ENCODE data around the gene SLC25A22.

GRCh38 chr11:748007-748359, 50.1 kb downstream of the SLC25A22 start:
- no peak for TF ChIP-seq CTCF (optimal IDR thresholded peaks at IDR 0.05 in 1 of 3, IDR thresholded peaks at IDR 0.05 in 1 of 3, conservative IDR thresholded peaks at IDR 0.05 in 1 of 3; ENCODE audit: extremely low read depth in 1 of 3, insufficient read depth in 2 of 3, low read length in 3 of 3)
- TF ChIP-seq EZH2 (IDR thresholded peaks at IDR 0.05; ENCODE audit: low read length), result no peak
